Activated CD8-positive, alpha-beta memory T cell treated with anti-CD3 and anti-CD28 coated beads, Interleukin-2, amount 50 U/mL, for 48 hours (primary cell): ENCODE results near the gene CHMP1A.
A peak's percentile ranks its signal among the peaks of the same experiment; 100 is the strongest.

Source experiments
- DNase-seq: peaks from one replicate; pipeline ENCODE4 v3.0.0-alpha.2; 2020

CHMP1A gene

DNA sequence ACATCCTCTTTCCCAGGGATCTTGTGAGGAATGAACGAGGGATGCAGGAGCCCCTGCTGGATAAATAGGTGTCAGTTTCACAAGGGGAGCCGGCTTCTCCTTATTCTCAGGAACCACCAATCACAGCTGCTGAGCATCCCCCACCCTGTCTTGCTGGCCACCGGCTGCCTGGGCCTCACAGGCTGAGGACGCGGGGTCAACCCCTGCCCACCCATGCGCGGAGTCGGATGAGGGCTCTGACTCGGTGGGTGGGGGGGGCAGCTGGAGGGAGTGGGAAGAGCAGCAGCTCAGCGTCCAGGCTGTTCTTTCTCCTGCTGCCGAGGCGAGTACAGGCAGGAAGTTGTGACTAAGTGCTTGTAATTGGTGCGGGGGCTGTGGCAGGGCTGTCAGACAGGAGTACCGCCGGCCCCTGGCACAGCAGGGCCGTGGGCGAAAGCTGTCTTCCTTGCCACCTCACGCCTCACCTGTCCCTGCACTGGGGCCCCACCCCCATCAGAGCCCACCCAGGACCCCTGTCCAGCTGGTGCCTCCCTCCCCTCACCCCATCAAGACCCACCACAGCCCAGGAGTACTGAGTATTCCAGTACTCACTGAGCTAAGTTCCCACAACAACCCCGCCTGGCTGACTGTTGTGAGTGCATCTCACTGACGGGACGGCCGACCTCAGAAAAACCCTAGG is 55.1 kb downstream of the CHMP1A start:
- DNase-seq = peak; percentile 78

GRCh38 chr16:89601906-89602272 is 55.6 kb downstream of the CHMP1A start:
- DNase-seq = no peak

- DNase-seq = no peak
Observed at GRCh38 chr16:89600956-89601355, 56.6 kb downstream of the CHMP1A start.

- DNase-seq = no peak
Observed at GRCh38 chr16:89600427-89600826, 57.1 kb downstream of the CHMP1A start.

DNA sequence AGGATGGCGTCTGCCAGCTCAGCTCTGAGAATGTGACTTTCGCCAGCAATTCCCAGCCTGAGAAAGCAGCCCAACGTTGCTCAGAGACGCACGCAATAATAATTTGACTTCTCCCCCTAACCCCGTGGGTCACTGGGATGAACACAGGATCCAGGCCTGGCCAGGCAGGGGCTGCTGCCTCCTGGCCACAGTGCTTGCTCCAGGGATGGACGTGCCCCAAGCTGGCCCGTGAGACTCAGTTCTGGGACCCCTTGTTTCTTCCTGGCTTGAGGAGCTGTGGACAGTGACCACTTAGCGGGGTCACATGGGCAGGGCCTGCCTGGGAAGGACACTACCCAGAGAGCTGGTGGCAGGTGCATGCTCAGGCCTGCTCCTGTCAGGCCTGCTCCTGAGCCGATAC is 57.6 kb downstream of the CHMP1A start:
- DNase-seq = no peak

GRCh38 chr16:89599451-89599858 is 58.1 kb downstream of the CHMP1A start:
- no peak for DNase-seq

DNA sequence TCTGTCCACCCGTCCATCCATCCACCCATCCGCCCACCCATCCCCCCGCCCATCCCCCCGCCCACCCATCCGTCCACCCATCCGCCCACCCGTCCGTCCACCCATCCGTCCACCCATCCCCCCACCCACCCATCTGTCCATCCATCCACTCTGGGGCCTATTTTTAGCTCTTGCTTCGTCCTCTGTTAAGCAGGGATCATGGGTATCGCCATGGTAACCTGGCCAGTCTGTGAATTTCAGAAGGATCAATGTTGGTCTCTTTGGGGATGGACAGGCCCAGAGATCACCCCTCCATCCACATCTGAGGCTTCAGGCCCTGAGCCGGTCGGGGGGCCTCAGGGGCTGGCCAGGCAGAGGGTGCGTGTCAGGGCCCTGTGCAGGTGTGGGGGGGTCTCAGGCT is 59.3 kb downstream of the CHMP1A start:
- DNase-seq = no peak

DNA sequence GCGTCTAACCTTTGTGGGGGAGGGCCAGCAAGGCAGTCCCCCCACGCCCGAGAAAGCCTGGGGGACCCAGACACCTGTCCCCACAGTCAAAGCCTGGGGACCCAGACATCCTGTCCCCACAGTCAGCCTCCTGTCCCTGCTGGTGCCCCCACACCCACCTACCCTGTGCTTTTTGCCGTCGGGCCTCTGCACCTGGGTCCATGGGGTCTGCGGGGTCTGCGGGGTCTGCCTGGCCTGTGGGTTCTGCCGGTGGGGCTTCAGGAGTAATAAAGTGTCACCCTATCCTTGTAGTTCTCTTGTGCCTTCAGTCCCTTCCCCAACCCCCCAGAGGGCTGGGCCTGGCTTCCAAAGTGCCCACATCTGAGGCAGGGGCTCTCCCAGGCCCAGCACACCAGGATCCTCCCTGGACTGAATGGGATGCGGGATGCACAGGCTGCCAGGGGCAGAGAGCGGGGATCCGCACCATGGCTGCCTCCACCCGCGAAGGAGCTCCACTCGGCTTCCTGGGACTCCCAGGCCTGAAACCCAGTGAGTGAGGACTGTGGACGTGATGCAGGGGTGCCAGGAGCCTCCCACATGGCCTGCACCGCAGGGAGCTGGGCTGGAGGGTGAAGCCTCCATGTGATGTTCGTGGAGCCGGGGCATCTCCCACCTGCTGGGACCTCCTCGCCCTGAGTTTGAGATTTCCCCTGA is 60.4 kb downstream of the CHMP1A start:
- DNase-seq = no peak

- DNase-seq = no peak
Observed at GRCh38 chr16:89596061-89596689, 61.3 kb downstream of the CHMP1A start.

GRCh38 chr16:89595330-89596060 is 62.0 kb downstream of the CHMP1A start:
- DNase-seq = no peak
